Tibial nerve (tissue), 4 donors: ENCODE data around the gene PARN. TPM values are rescaled to one million over a fixed set of nuclear protein-coding genes. Genes with fewer than 3 reads are reported as not detected.

Source experiments
- DNase-seq, 2 donors: peaks; one replicate each; pipeline ENCODE4 v3.0.0-alpha.2; 2019; ENCODE audit warnings: low spot score in 2 of 2
- H3K27ac ChIP-seq, 4 donors: fragments of 200-600 bp; sonication (generic) in 3 of 4; one replicate each; pipeline ENCODE4 v1.5.1; 2017 to 2019; ENCODE audit warnings: mild to moderate bottlenecking in 1 of 4
- H3K27me3 ChIP-seq, 2 donors: fragments of 200-600 bp; sonication (generic) in 1 of 2; one replicate each; pipeline versions ENCODE4 v1.5.1 to v1.6.0; 2017 to 2019
- H3K36me3 ChIP-seq, 3 donors: fragments of 200-600 bp; sonication (generic); one replicate each; pipeline ENCODE4 v1.5.1; 2018 to 2019
- H3K4me1 ChIP-seq, 4 donors: fragments of 200-600 bp; sonication (generic) in 3 of 4; one replicate each; pipeline ENCODE4 v1.5.1; 2017 to 2019
- H3K4me3 ChIP-seq, 4 donors: fragments of 200-600 bp; sonication (generic) in 3 of 4; one replicate each; pipeline ENCODE4 v1.5.1; 2017 to 2019; ENCODE audit warnings: mild to moderate bottlenecking in 1 of 4, moderate library complexity in 1 of 4
- H3K9me3 ChIP-seq, 4 donors: fragments of 200-600 bp; sonication (generic) in 3 of 4; one replicate each; pipeline ENCODE4 v1.5.1; 2017 to 2019
- EP300 ChIP-seq, 2 donors: sonication (generic); formaldehyde crosslinking; IDR thresholded peaks; one replicate each; pipeline ENCODE4 v1.6.1; 2017; ENCODE audit warnings: antibody characterized with exemption in 2 of 2, mild to moderate bottlenecking in 1 of 2
- POLR2A ChIP-seq, 2 donors: fragments of 450-650 bp; IDR thresholded peaks; one replicate each; pipeline ENCODE4 v1.6.1; 2017; ENCODE audit warnings: antibody characterized with exemption in 2 of 2, mild to moderate bottlenecking in 2 of 2, moderate library complexity in 2 of 2
- WGBS, 2 donors: methylation state at CpG; one replicate each; pipeline ENCODE4 v1.1.5; 2018; 5-methylcytosine and 5-hydroxymethylcytosine counted together
- total RNA-seq, 4 donors: library from RNA; depleted of rRNA; stranded (reverse); fragments of >200 nt; gene quantifications; one replicate each; pipeline ENCODE4 v1.1.0, GENCODE V29; 2016
- TF ChIP-seq, protein P1 (sequence below), 5 experiments: fragments of 200-600 bp in 3 of 5; fragments of 450-650 bp in 2 of 5; sonication (generic) in 3 of 5; IDR thresholded peaks; one replicate each; pipeline ENCODE4 v1.5.1; 2016 to 2019; ENCODE audit warnings: antibody characterized with exemption in 5 of 5, mild to moderate bottlenecking in 3 of 5, moderate library complexity in 2 of 5

The PARN gene
- total RNA-seq, 4 donors from 2014 or later: 36.5 to 49.8 (median 40.6) TPM

DNA sequence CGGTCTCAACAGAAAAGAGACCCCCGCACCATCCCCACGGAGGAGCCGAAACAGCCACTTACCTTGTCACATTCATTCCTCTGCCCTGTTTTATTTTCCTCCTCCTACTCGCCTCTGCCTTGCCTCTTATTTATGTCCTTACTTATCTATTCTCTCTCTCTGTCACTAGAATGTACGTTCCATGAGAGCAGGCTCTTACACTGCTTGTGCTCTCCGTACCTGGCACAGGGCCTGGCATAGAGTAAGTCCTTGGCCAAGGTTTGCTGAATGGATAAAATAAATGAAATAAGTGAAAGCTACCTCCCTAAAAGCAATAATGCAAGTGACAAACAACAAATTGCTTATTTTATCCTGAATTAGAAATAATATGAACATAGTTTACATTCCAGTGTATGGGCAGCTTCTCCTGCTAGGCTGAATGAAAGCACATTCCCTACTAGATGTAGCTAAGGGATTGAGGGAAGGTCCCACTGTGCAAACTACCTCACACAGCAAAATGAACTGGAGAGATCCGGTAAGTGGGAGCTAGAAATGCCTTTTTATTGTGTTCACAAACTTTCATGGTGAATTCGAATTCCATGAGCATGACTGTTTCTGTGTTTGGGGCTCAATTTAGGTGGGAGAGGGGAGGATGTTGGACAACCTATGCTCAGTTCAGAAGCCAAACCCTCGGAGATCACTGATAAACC lies 173.1 kb downstream of the PARN start:
- Histone ChIP-seq H3K27ac (no peak overlapping the region), H3K9me3 (no peaks in the 10 kb centered on the region), H3K36me3 (no peaks in the 10 kb centered on the region), H3K4me1 (peaks cover 0 to 3% (median 0%) of the 10 kb centered on the region in 4 donors), H3K27me3 (no peaks in the 10 kb centered on the region), H3K4me3 (no peak overlapping the region)
- TF ChIP-seq POLR2A (IDR thresholded peaks at IDR 0.05) (no peak), EP300 (IDR thresholded peaks at IDR 0.05) (no peak)
- TF ChIP-seq, protein P1, sequence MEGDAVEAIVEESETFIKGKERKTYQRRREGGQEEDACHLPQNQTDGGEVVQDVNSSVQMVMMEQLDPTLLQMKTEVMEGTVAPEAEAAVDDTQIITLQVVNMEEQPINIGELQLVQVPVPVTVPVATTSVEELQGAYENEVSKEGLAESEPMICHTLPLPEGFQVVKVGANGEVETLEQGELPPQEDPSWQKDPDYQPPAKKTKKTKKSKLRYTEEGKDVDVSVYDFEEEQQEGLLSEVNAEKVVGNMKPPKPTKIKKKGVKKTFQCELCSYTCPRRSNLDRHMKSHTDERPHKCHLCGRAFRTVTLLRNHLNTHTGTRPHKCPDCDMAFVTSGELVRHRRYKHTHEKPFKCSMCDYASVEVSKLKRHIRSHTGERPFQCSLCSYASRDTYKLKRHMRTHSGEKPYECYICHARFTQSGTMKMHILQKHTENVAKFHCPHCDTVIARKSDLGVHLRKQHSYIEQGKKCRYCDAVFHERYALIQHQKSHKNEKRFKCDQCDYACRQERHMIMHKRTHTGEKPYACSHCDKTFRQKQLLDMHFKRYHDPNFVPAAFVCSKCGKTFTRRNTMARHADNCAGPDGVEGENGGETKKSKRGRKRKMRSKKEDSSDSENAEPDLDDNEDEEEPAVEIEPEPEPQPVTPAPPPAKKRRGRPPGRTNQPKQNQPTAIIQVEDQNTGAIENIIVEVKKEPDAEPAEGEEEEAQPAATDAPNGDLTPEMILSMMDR (IDR thresholded peaks at IDR 0.05): no peak
- WGBS, 2 donors: 88 to 90% methylated on average over 10 of the region's 10 CpGs
- DNase-seq: no peak

- 59 to 68% methylated on average over 5 of the region's 5 CpGs for whole genome bisulfite sequencing, 2 donors
- no peaks in the 10 kb centered on the region for H3K9me3 ChIP-seq
- H3K27ac ChIP-seq: no peak overlapping the region
- H3K4me1 ChIP-seq: peaks cover 0 to 3% (median 0%) of the 10 kb centered on the region in 4 donors
- H3K4me3 ChIP-seq: no peak overlapping the region
- no peak for DNase-seq
- TF ChIP-seq POLR2A (IDR thresholded peaks at IDR 0.05) (no peak), EP300 (IDR thresholded peaks at IDR 0.05) (no peak)
- TF ChIP-seq, protein P1 (IDR thresholded peaks at IDR 0.05): no peak
- H3K27me3 ChIP-seq: no peaks in the 10 kb centered on the region
- no peaks in the 10 kb centered on the region for H3K36me3 ChIP-seq
These were observed 174.5 kb downstream of the PARN start for GRCh38 chr16:14455573-14455972.

- H3K4me1 ChIP-seq: peaks cover 0 to 9% (median 2%) of the 10 kb centered on the region in 4 donors
- no peaks in the 10 kb centered on the region for H3K36me3 ChIP-seq
- no peaks in the 10 kb centered on the region for H3K27me3 ChIP-seq
- no peak for TF ChIP-seq POLR2A (IDR thresholded peaks at IDR 0.05)
- TF ChIP-seq EP300 (IDR thresholded peaks at IDR 0.05): no peak
- TF ChIP-seq, protein P1 (IDR thresholded peaks at IDR 0.05): no peak
- no peaks in the 10 kb centered on the region for H3K9me3 ChIP-seq
- DNase-seq: no peak
- WGBS, 2 donors: 99% methylated on average over 2 of the region's 2 CpGs
- no peak overlapping the region for H3K4me3 ChIP-seq
- H3K27ac ChIP-seq: no peak overlapping the region
These were observed 175.7 kb downstream of the PARN start for GRCh38 chr16:14454391-14454790.

DNA sequence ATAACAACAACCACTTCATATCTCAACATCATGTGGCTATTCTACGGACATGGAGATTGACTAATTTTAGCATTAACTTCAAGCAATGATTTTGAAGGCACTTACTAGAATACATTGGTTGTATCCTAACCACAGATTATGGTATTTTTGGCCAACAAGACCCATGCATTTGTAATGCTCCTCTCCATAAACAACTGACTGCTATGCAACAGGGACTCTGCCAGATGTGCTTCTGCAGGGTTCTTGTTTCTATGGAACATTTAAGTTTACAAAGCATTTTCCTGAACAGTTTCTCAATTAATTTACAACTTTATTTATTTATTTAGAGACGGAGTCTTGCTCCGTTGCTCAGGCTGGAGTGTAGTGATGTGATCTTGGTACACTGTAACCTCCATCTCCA lies 178.0 kb downstream of the PARN start:
- TF ChIP-seq EP300 (IDR thresholded peaks at IDR 0.05) (no peak), POLR2A (IDR thresholded peaks at IDR 0.05) (no peak)
- TF ChIP-seq, protein P1 (IDR thresholded peaks at IDR 0.05): no peak
- Histone ChIP-seq H3K4me3 (no peak overlapping the region), H3K36me3 (no peaks in the 10 kb centered on the region), H3K9me3 (no peaks in the 10 kb centered on the region), H3K4me1 (peaks cover 0 to 10% (median 0%) of the 10 kb centered on the region in 4 donors), H3K27ac (no peak overlapping the region), H3K27me3 (no peaks in the 10 kb centered on the region)
- no peak for DNase-seq
- 96 to 100% methylated on average over 3 of the region's 3 CpGs for WGBS, 2 donors

- DNase-seq: no peak
- no peak overlapping the region for H3K4me3 ChIP-seq
- no peaks in the 10 kb centered on the region for H3K9me3 ChIP-seq
- WGBS, 2 donors: 88 to 93% methylated on average over 6 of the region's 6 CpGs
- TF ChIP-seq, protein P1 (IDR thresholded peaks at IDR 0.05): no peak
- TF ChIP-seq POLR2A (IDR thresholded peaks at IDR 0.05): no peak
- no peak for TF ChIP-seq EP300 (IDR thresholded peaks at IDR 0.05)
- no peaks in the 10 kb centered on the region for H3K27me3 ChIP-seq
- peak overlapping the region in 1 of 4 donors; percentile 2 for H3K27ac ChIP-seq
- peaks cover 0 to 10% (median 0%) of the 10 kb centered on the region in 4 donors for H3K4me1 ChIP-seq
- H3K36me3 ChIP-seq: peaks cover 0 to 9% (median 0%) of the 10 kb centered on the region in 3 donors
These were observed 179.2 kb downstream of the PARN start for GRCh38 chr16:14450846-14451245.
